GM21528 (cell line): ENCODE data around the gene PIEZO2.

Experiments
- ATAC-seq: cut with Tn5 transposase; IDR thresholded peaks from one replicate; pipeline ENCODE4 v1.9.1; 2021; ENCODE audit warnings: mild to moderate bottlenecking, moderate library complexity; ENCODE audit not compliant: unreplicated experiment, low FRiP score

Gene PIEZO2

GRCh38 chr18:11034884-11035283 is 114.5 kb downstream of the PIEZO2 start:
- no peak for ATAC-seq

DNA sequence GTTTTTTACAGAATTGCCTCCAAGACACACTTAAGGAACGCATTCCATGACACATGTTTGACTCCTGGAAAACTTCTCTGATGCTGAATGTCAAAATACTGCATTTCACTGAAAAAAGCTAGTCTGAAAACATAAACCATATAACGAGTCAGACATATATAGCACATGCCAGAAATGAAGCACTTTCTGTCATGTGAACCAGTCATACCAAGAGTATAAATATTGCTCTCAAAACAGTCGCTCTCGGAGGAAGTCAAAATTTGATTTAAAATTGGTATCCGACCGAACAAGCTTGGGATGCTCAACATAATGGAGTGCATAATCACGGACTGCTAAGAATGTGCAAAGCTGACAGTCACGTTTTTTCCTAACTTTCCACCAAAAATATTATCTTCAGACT is 115.9 kb downstream of the PIEZO2 start:
- no peak for ATAC-seq

DNA sequence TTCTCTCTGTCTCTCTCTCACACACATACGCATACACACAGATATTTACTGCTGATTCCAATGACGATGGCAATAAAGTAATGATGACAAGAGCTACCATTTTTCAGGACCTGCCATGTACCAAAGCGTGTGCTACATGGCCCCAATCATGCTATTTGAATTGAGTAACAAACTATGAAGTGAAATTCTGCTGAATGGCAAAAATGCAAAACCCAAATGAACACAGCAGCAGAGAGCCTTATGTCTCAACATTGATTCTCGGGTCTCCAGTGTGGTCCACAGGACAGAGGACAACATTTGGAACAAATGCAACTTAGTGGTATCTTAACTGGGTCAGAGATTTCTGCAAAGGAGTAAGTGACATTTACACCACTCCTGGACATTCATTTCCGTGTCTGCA is 117.4 kb downstream of the PIEZO2 start:
- no peak for ATAC-seq

GRCh38 chr18:11029021-11029420 is 120.3 kb downstream of the PIEZO2 start:
- ATAC-seq, result no peak

DNA sequence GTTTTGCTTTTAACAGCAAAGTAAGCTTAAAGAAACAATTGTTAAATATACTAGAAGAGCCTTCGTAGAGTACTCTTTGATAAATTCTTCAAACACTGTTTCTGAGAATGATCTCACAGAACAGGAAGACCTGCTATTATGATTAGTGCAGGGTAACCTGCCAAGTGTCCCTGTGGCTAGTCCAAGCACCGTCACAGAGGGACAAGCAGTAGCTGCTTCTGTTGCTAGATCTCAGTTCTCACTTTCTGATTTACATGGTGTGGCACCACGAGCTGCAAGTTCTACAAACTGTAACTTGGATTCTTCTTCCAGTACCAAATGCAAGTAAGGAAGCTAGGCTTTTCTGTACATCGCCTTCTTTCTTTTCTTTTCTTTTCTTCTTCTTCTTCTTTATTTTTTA is 121.5 kb downstream of the PIEZO2 start:
- ATAC-seq, result no peak

DNA sequence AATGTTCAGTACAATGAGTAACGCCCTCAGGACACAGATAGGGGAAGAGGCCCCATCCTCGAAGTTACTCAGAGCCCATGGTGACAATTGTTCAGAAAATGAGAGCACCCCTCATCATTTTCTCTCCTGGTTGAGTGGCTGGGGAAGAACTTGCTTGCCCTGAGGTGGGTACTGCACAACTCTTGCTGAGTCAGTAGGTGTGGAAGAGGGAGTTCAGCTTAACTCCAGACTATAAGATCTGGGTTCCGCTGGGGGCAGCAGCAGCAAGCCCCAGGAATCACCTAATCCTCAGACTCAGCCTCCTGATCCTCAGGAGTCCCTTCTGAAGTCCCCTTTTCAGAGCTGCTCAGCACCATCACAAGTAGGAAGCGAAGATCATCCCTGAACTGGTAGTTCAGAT is 123.7 kb downstream of the PIEZO2 start:
- ATAC-seq, result no peak

- ATAC-seq, result no peak
These were observed 124.3 kb downstream of the PIEZO2 start for GRCh38 chr18:11024928-11025669.

- ATAC-seq, result no peak
These were observed 127.9 kb downstream of the PIEZO2 start for GRCh38 chr18:11021477-11021876.

- no peak for ATAC-seq
These were observed 128.4 kb downstream of the PIEZO2 start for GRCh38 chr18:11020877-11021414.

- no peak for ATAC-seq
These were observed 129.1 kb downstream of the PIEZO2 start for GRCh38 chr18:11020161-11020853.

GRCh38 chr18:11019295-11020105 is 129.9 kb downstream of the PIEZO2 start:
- ATAC-seq, result no peak

DNA sequence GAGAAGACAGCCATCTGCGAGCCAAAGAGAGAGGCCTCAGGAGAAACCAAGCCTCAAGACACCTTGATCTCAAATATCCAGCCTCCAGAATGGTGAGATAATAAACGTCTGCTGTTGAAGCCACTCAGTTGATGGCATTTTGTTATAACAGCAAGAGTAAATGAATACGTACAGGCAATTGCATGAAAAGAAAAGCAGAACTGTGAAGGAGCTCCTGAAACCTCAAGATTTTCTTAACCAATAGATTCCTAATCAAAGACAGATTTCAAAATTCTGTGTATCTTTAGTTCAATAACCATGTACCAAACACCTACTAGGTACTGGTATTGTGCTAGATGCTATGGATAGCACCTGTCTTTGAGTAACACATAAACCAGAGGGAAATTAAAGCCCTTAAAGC is 139.5 kb downstream of the PIEZO2 start:
- ATAC-seq, result no peak

GRCh38 chr18:11009147-11009546 is 140.2 kb downstream of the PIEZO2 start:
- ATAC-seq, result no peak

DNA sequence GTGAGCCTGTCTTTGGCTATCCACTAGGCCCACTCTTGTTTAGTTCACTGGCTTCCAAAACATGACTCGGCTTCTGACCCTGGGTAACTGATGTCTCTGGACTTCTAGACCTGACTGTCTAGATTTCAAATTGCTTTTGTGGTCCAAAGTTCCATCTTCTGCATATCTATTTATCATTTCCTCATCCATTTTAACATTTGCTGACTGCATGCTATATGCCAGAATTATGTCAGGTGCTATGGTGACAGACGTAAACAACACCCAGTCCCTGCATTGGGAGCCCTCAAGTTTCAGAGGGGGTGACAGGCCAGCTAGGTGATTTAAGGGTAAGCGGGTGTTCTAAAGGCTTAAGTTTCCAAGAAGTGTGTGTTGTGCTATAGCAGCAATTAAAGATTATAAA is 140.9 kb downstream of the PIEZO2 start:
- ATAC-seq, result no peak

- ATAC-seq, result no peak
These were observed 143.8 kb downstream of the PIEZO2 start for GRCh38 chr18:11005528-11005927.

- no peak for ATAC-seq
These were observed 144.4 kb downstream of the PIEZO2 start for GRCh38 chr18:11004951-11005350.

GRCh38 chr18:11004294-11004693 is 145.1 kb downstream of the PIEZO2 start:
- ATAC-seq, result no peak

GRCh38 chr18:11002796-11003195 is 146.6 kb downstream of the PIEZO2 start:
- no peak for ATAC-seq

DNA sequence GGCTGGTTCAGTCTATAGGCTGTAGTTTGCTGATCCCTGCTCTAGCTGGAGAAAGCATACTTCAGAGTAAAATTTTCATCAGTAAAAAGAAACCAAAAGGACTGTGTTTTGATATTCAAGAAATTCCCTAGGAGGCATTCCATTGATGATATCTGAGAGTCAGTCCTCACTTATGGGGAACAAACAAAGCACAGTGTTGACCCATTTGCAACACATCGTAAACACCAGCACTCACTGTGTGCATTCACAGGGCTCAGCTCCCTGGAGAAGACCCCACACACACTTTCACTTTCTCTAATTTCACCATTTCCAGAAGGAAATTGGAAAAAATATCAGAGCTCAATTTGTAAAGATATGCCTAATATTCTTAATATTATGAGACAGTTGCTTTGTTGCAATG is 147.1 kb downstream of the PIEZO2 start:
- no peak for ATAC-seq

DNA sequence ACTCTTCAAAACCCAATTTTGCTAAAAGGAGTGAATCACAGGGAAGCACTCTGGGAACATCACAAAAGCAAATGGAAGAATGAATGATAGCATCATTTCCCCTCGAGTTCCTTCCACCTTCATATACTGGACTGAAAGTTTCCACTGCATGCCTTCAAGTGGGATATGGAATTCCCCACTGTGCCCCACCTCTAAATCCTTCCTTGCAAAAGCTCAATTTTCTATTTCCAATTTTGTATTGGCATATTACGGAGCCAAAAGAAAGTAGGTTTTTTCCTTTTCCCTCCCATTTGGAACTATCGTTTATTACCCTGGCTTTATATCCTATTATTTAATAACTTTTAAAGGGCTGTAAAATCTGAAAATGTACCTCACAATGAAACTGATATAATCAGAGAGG is 149.3 kb downstream of the PIEZO2 start:
- ATAC-seq, result no peak

DNA sequence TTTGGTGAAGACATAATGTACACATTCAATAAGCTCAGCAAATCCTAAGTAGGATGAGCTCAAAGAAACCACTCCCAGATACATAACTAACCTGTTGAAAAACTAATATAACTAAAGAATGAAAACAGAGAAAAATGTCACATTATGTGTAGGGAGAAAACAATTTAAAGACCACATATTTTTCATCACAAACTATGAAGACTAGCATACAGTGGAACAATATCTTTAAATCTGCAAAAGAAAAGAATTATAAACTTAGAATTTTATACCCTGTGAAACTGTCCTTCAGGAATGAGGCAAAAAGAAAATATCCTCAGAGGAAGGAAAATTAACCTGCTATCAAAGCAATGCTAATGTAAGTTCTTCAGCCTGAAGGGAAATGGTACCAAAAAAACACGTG is 151.5 kb downstream of the PIEZO2 start:
- no peak for ATAC-seq
